Measurements from ENCODE around the gene NT5C.
A peak's percentile ranks its signal among the peaks of the same experiment; 100 is the strongest.

Gene NT5C

DNA sequence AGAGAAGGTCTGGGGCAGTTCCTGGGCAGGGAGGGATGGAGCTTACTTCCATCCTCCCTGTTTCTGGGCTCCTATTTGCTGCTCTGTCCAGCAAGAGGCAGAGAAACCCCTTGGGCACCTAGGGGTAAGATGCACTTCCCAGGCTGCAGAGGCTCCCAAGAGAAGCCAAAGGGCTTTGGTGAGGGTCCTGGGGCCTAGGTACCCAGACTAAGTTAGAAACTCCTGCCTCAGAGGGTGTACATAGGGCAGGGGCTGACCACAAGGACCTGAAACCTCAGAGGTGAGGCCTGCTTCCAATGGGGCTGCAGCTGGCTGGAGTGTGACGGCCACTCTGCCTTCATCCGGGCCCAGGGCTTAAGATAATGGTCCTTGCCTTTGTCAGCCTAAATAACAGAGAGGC, 23.3 kb downstream of the NT5C start:
- TF ChIP-seq, protein P1, sequence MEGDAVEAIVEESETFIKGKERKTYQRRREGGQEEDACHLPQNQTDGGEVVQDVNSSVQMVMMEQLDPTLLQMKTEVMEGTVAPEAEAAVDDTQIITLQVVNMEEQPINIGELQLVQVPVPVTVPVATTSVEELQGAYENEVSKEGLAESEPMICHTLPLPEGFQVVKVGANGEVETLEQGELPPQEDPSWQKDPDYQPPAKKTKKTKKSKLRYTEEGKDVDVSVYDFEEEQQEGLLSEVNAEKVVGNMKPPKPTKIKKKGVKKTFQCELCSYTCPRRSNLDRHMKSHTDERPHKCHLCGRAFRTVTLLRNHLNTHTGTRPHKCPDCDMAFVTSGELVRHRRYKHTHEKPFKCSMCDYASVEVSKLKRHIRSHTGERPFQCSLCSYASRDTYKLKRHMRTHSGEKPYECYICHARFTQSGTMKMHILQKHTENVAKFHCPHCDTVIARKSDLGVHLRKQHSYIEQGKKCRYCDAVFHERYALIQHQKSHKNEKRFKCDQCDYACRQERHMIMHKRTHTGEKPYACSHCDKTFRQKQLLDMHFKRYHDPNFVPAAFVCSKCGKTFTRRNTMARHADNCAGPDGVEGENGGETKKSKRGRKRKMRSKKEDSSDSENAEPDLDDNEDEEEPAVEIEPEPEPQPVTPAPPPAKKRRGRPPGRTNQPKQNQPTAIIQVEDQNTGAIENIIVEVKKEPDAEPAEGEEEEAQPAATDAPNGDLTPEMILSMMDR (IDR thresholded peaks at IDR 0.05; ENCODE audit: low read depth, low read length, missing control alignments), result no peak
- no peak for DNase-seq (ENCODE audit: extremely low read depth, low read depth)
- no peak overlapping the region for H3K4me3 ChIP-seq (replicated peaks; ENCODE audit: low read depth, low read length)

DNA sequence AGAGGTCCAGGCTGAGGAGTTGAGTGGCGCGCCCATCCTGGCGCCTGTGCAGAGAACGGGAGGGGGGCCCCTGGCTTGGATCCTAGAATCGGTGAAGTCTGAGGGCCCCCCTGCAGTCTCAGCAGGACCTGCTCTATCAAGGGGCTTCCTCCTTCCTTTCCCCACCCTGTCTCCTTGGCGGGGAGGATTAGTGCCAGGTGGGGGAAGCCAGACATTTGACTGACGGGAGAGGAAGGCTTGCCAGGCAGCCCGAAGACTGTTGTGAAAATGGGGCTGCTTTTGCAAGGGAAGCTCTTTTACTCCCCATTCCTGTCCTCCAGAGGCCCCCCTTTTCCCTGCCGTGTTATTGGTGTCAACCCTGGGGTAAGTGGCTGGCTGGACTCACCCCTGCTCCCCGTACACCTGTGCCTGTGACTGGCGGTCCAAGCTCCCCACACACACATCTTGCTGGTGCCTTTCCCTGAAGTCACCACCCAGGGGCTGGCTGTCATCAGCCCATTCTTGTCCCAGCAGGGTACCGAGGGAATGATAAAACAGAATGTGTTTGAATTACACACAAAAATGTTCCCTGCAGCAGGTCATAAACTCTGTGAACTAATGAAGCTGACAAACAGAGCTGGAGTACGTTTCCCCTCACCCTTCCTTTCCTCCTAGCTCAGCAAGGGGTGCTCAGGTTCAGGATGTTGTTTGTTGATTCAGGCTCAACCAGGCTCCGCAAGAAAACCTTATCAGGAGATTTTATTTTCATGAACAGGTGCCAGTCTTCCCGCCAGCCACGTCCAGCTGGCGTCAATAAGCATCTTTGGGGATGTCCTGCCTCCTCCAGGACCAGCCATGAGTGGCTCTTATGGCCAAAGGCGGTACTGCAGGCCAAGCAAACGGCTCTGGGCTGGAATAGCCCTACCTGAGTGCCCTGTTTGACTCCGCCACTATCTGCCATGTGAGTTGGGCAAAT, 26.1 kb downstream of the NT5C start:
- TF ChIP-seq, protein P1 (IDR thresholded peaks at IDR 0.05; ENCODE audit: low read depth, low read length, missing control alignments), result peak; percentile 79
- DNase-seq (ENCODE audit: extremely low read depth, low read depth), result no peak
- H3K4me3 ChIP-seq (replicated peaks; ENCODE audit: low read depth, low read length), result no peak overlapping the region

DNA sequence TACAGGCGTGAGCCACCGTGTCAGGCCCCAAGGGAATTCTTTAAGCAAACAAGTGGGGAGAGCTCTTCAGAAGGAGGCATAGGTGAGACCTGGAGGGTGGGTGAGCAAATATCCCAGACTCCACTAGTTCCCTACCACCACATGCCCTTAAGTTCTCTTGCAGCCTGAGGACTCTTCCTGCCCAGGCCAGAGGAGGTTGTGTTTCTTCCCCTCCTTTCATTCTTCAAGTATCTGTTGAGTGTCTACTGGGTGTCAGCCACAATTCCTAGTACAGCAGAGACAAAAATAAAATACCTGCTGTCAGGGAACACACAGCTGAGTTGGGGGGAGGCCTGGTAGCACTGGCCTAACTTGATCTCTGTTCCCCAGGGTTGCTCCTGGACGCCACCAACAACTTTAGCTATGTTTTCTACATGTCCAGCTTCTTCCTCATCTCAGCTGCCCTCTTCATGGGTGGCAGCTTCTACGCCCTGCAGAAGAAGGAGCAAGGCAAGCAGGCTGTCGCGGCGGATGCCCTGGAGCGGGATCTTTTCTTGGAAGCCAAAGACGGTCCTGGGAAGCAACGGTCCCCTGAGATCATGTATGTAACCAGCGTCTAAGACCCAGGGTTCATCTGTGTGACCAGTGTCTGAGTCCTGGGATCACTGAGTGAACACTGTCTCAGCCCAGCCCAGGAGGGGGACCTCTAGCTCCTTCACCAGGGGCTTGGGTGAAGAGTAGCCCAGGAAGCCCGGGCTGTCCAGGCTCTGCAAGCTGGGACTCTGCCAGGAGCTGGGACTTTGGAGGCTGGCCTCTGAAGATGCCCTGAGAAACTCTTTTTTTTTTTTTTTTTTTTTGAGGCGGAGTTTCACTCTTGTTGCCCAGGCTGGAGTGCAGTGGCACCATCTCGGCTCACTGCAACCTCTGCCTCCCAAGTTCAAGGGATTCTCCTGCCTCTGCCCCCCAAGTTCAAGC, 27.7 kb downstream of the NT5C start:
- DNase-seq (ENCODE audit: extremely low read depth, low read depth), result no peak
- H3K4me3 ChIP-seq (replicated peaks; ENCODE audit: low read depth, low read length), result no peak overlapping the region
- TF ChIP-seq, protein P1 (IDR thresholded peaks at IDR 0.05; ENCODE audit: low read depth, low read length, missing control alignments), result no peak

DNA sequence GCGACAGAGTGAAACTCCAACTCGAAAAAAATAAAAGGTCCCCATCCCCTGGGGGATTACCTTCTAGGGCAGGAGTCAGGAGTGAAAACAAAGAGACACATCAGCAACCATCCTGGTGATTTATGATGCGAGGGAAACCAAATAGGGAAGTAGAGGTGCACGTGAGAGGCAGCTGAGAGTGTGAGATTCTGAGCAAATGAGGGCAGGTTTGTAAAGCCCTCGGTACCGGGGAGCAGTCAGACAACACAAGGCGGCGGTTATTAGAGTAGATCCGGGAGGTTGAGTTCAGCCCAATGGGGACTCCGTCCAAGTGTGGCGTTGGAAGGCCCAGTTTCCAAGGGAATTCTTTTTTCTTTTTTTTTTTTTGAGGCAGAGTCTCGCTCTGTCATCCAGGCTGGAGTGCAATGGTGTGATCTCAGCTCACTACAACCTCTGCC, 29.1 kb downstream of the NT5C start:
- DNase-seq (ENCODE audit: extremely low read depth, low read depth), result no peak
- H3K4me3 ChIP-seq (replicated peaks; ENCODE audit: low read depth, low read length), result no peak overlapping the region

DNA sequence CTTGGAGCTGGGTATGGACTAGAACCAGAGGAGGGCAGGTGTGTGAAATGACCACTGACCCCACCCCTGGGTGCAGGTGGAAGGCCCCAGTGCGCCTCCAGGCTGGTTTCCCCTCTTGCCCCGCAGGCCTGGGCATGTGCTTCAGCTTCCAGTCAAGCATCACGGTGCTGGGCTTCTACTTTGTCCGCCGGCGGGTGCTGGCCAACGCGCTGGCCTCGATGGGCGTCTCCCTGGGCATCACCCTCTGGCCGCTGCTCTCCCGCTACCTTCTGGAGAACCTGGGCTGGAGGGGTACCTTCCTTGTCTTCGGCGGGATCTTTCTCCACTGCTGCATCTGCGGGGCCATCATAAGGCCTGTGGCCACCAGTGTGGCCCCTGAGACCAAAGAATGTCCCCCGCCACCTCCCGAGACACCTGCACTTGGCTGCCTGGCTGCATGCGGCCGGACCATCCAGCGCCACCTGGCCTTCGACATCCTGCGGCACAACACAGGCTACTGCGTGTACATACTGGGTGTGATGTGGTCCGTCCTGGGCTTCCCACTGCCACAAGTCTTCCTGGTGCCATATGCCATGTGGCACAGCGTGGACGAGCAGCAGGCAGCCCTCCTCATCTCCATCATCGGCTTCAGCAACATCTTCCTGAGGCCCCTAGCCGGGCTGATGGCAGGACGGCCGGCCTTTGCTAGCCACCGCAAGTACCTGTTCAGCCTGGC, 31.5 kb downstream of the NT5C start:
- no peak for DNase-seq (ENCODE audit: extremely low read depth, low read depth)
- TF ChIP-seq, protein P1 (IDR thresholded peaks at IDR 0.05; ENCODE audit: low read depth, low read length, missing control alignments), result no peak
- H3K4me3 ChIP-seq (replicated peaks; ENCODE audit: low read depth, low read length), result no peak overlapping the region

More for the DNA sequence above, 29.1 kb downstream of the NT5C start:
- TF ChIP-seq, protein P1 (IDR thresholded peaks at IDR 0.05; ENCODE audit: low read depth, low read length, missing control alignments), result no peak

DNA sequence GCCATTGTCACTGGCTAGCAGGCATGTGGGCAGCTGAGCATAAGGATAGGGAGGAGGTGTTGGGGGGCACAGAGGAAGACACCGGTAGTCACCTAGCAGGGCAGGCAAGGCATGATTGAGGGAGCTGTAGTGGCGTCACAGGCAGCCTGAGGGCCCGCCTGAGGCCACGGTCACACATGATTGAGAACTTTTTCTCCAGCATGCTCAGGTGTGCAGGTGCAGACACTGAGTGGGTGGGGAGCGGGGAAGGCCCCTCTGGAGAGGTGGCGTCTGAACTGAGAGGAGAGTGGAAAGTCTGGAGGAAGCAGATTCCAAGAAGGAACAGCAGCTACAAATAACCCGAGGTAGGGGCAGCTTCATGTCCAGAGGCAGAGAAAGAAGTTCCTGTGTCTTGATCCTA, 32.7 kb downstream of the NT5C start:
- no peak for DNase-seq (ENCODE audit: extremely low read depth, low read depth)
- TF ChIP-seq, protein P1 (IDR thresholded peaks at IDR 0.05; ENCODE audit: low read depth, low read length, missing control alignments), result no peak
- no peak overlapping the region for H3K4me3 ChIP-seq (replicated peaks; ENCODE audit: low read depth, low read length)

Measured in HFF-Myc (cell line).